Activated CD8-positive, alpha-beta memory T cell treated with anti-CD3 and anti-CD28 coated beads, Interleukin-2, amount 50 U/mL, for 24 hours (primary cell): ENCODE results near the gene EBF4.
"Not testable (repeated sequence)": the region's sequence is repeated elsewhere in the genome, so short reads cannot be mapped to it uniquely, and the experiment has no call there.

Experiments
- DNase-seq: peaks from one replicate; pipeline ENCODE4 v3.0.0-alpha.2; 2020; ENCODE audit errors: extremely low read depth

EBF4 gene

DNA sequence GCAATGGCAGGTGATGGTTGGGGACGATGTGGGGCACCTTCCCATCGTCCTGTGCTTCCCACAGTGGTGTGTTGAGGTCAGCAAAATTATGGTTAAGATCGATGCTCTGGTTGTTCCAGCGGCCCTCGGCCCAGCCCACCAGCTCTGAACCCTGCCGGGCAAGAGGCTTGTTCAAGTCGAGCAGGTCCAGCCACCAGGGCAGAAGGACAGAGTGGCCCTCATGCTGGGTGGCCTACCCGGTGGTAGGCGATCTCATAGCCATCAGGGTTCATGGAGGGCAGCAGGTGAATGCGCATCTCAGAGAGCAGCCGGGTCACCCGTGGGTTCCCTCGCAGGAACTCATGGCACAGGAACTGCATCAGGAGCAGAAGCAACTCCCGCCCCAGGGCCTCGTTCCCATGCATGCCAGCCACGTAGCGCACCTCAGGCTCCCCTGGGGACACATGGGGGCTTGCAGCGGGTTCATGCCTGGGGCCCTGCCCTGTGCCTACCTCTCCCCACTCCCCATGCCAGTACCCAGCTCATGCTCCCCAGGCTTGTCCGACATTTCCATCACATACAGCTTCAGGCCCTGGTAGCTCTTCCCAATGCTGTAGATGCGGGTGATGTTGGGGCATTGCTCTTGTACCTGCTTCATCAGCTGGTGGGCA, 103.6 kb downstream of the EBF4 start:
- no peak for DNase-seq

GRCh38 chr20:2797136-2797983, 104.8 kb downstream of the EBF4 start:
- DNase-seq = no peak

DNA sequence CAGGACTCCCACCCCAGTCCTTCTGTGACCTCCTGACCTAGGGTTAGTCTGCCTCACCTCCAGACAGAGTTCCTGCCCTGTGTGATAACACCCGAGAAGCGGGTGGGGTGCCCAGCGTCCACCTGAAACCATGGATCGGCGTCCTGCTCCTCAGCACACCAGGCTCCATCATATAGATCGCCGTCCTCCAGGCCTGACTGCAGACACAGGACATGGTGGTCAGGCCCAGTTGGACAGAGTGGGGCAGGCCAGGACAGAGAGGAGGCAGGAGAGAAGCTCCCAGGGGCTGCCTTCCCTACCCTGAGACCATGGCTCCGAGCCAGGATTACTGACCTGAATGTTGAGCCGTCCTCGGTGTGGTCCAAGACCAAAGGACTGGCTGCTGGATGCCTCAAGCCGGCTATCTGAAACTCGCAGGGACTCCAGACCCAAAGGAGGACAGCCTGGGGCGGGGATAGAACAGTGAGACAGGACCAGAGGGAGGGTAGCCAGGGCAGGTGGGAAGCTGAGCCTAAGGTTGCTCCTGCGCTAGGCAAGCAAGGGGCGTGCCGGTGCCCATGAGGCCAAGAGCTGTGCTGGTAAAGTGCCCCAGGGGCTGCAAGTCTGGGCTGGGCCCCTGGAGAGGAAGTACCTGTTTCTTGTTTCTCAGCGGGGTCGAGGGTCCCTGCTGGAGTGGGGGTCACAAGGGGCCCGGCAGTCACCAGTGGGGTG, 105.7 kb downstream of the EBF4 start:
- no peak for DNase-seq

GRCh38 chr20:2798814-2799213, 106.2 kb downstream of the EBF4 start:
- DNase-seq = no peak

DNA sequence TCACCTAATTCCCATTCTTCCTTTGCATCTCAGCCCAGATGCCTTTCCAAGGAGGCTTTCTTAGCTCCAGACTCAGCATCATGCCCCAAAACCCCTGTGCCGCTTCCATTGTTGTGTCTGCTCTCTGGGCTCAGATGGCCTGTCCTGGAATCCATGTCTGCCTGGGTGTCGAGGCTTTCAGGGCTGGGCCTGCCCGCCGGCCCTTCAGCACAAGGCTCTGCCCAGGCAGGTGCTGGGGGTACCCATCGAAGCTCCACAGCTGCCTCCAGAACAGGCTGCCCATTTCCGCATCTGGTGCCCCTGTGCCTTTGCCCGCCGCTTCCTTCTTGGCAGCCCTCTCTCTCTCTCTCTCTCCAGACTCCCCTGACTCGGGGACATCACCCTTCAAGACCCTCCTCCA, 106.7 kb downstream of the EBF4 start:
- DNase-seq = no peak

GRCh38 chr20:2799688-2800520, 107.3 kb downstream of the EBF4 start:
- DNase-seq = no peak

GRCh38 chr20:2800521-2801285, 108.1 kb downstream of the EBF4 start, which contains the start of gene CPXM1:
CPXM1 (minus strand) TSS chr20:2800627; CDS start chr20:2800572, 55 bp downstream.
- no peak for DNase-seq

- no peak for DNase-seq
Observed at GRCh38 chr20:2801286-2801728, 108.7 kb downstream of the EBF4 start.

DNA sequence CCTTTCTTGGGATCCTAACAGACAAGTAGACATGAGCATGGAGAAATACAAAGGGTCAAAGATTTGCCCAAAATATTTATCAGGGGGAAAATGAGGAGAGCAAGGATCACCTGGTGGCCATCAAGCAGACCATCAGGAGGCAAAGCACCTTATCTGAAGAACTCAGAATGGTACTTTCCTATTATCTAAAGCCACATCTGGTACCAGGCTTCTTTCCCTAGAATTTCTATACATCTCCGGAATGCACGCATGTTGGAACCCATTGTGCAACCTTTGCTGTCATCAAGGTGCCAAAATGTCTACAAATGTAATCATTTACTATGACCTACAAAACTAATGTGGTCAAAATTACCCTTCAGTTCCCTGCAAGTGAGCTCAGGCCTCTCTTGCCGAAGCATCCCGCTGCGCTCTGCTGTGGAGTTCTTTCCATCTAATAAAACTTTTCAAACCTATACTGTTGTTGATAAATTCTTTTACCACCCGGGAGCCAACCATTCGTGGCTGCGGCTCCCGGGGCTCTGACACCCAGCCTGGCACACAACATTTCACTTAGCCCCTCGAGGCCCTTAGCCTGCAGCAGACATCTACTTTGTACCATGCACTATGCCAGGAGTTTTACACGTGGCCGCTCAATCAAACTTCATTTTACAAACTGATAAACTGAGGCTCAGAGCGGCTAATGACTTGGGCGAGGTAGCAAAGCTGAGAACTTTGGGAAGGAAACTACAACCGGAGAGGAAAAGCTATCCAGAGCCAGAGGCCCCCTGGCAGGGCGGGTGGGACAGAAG, 111.7 kb downstream of the EBF4 start:
- DNase-seq = no peak

- DNase-seq = no peak
Observed at GRCh38 chr20:2804852-2805688, 112.5 kb downstream of the EBF4 start.

- no peak for DNase-seq
Observed at GRCh38 chr20:2805689-2806350, 113.2 kb downstream of the EBF4 start.

DNA sequence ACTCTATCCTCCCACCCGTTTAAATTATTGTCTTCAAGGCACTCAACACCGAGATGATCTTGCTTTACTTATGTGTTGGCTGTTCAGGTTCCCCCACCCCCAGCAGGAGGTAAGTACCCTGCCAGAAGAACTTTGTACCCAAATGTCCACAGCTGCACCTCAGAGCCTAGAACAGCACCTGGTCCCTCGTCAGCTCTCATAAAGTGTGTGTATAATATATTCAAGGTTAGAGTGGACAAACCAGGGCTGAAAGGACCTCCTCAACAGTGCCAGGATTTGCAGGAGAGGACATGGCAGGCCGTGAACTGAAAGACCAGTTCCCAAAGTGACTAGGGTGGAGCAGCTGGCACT, 113.7 kb downstream of the EBF4 start:
- DNase-seq = no peak

DNA sequence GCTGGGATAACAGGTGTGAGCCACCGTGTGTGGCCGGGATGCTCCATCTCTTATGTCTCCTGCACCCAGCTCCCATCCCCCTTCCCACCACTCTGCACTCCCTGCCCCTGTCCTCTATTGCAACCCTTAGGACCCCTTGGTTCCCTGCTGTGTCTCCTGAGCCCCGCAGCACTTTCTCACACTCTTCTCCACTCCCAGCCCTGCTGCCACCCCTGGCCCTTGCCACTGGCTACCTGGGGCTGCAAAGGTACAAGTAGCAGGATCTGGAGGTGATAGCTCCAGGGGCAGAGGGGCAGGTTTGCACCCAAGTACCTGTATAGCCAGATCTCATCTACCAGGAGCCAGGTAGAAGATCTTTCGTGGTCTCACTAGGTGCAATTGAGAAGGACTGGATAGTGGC, 114.4 kb downstream of the EBF4 start:
- no peak for DNase-seq

- DNase-seq = not testable (repeated sequence)
Observed at GRCh38 chr20:2807929-2808328, 115.3 kb downstream of the EBF4 start.

- no peak for DNase-seq
Observed at GRCh38 chr20:2809690-2810089, 117.1 kb downstream of the EBF4 start.
